CD4-positive, CD25-positive, alpha-beta regulatory T cell (primary cell): ENCODE data around the gene MYO1E. TPM values are rescaled to one million over a fixed set of nuclear protein-coding genes. Genes with fewer than 3 reads are reported as not detected.

Source experiments
- ATAC-seq, 2 donors: fragments of 150-1000 bp; cut with Tn5 transposase; one replicate each; pipeline ENCODE4 v1.10.0; 2021; ENCODE audit warnings: low read depth in 2 of 2, moderate number of reproducible peaks in 2 of 2, moderate library complexity in 1 of 2
- DNase-seq, 3 donors: peaks; one replicate each; pipeline versions ENCODE4 v3.0.0 to v3.0.0-alpha.2; 2012 to 2022; ENCODE audit warnings: mixed read lengths in 1 of 3
- H3K27ac ChIP-seq: one replicate; pipeline ENCODE4 v1.7.0; 2013; ENCODE audit warnings: mild to moderate bottlenecking, low read length; ENCODE audit not compliant: insufficient read depth, poor library complexity, severe bottlenecking
- H3K27me3 ChIP-seq: one replicate; pipeline ENCODE4 v1.7.0; 2013; ENCODE audit warnings: low read length; ENCODE audit not compliant: control insufficient read depth, insufficient read depth
- H3K36me3 ChIP-seq: one replicate; pipeline ENCODE4 v1.7.0; 2013; ENCODE audit warnings: mild to moderate bottlenecking, low read length, moderate library complexity; ENCODE audit not compliant: control insufficient read depth, insufficient read depth
- H3K4me1 ChIP-seq: 2 replicates; pipeline ENCODE4 v1.7.0; 2013; ENCODE audit warnings: mild to moderate bottlenecking, low read length; ENCODE audit not compliant: insufficient read depth, control insufficient read depth, poor library complexity, severe bottlenecking
- H3K4me3 ChIP-seq: one replicate; pipeline ENCODE4 v1.7.0; 2013; ENCODE audit warnings: low read depth, mild to moderate bottlenecking, low read length, moderate library complexity
- H3K9me3 ChIP-seq, 2 experiments: 1 replicate in 1 of 2; 2 replicates in 1 of 2; pipeline ENCODE4 v1.7.0; 2013; ENCODE audit warnings: low read length in 2 of 2, mild to moderate bottlenecking in 1 of 2, moderate library complexity in 1 of 2; ENCODE audit not compliant: control insufficient read depth in 2 of 2
- H3K27ac Mint-ChIP-seq, 3 donors: one replicate each; pipeline ENCODE4 v1.8.0; 2020 to 2022; ENCODE audit warnings: mild to moderate bottlenecking in 3 of 3, mixed read lengths in 3 of 3, moderate library complexity in 2 of 3
- H3K27me3 Mint-ChIP-seq: one replicate; pipeline ENCODE4 v1.8.0; 2022; ENCODE audit warnings: mild to moderate bottlenecking, mixed read lengths
- H3K36me3 Mint-ChIP-seq: one replicate; pipeline ENCODE4 v1.8.0; 2020; ENCODE audit warnings: mixed read lengths
- H3K4me1 Mint-ChIP-seq, 4 donors: one replicate each; pipeline ENCODE4 v1.8.0; 2020 to 2022; ENCODE audit warnings: mixed read lengths in 4 of 4, mild to moderate bottlenecking in 1 of 4
- H3K4me3 Mint-ChIP-seq, 4 donors: one replicate each; pipeline ENCODE4 v1.8.0; 2020 to 2022; ENCODE audit warnings: mild to moderate bottlenecking in 4 of 4, mixed read lengths in 4 of 4, moderate library complexity in 3 of 4
- H3K9me3 Mint-ChIP-seq, 7 donors: one replicate each; pipeline ENCODE4 v1.8.0; 2020 to 2022; ENCODE audit warnings: mixed read lengths in 7 of 7, mild to moderate bottlenecking in 3 of 7, moderate library complexity in 2 of 7
- polyA plus RNA-seq, 4 donors: library from polyadenylated mRNA; unstranded; fragments of 300-500 nt; fragmentation: Illumina TruSeq; gene quantifications; one replicate each; pipeline ENCODE4 v1.2.3, GENCODE V29; 2021
- total RNA-seq: library from RNA; stranded (reverse); gene quantifications from one replicate; pipeline ENCODE4 v1.2.3, GENCODE V29; 2022

Gene MYO1E
- total and polyA plus RNA-seq, 5 donors from 2014 or later = 0.14 to 1.6 (median 0.75) TPM

- Histone ChIP-seq H3K36me3 (no peaks in the 10 kb centered on the region), H3K27ac (no peak overlapping the region), H3K27me3 (no peaks in the 10 kb centered on the region), H3K4me1 (peaks cover 4% of the 10 kb centered on the region), H3K4me3 (no peak overlapping the region), H3K9me3 (no peaks in the 10 kb centered on the region)
- H3K27me3 Mint-ChIP-seq = peaks cover 5% of the 10 kb centered on the region
- H3K27ac Mint-ChIP-seq = peak overlapping the region in 1 of 3 donors; percentile 28
- H3K4me3 Mint-ChIP-seq = no peak overlapping the region
- peaks cover 0 to 1% (median 0%) of the 10 kb centered on the region in 7 donors for H3K9me3 Mint-ChIP-seq
- no peaks in the 10 kb centered on the region for H3K36me3 Mint-ChIP-seq
- DNase-seq (no peak), ATAC-seq (no peak)
- H3K4me1 Mint-ChIP-seq = peaks cover 0 to 7% (median 4%) of the 10 kb centered on the region in 4 donors
Measured at GRCh38 chr15:59242649-59243048, 130.0 kb downstream of the MYO1E start.

- Mint-ChIP-seq H3K4me3 (no peak overlapping the region), H3K27me3 (peaks cover 5% of the 10 kb centered on the region), H3K4me1 (peaks cover 0 to 11% (median 3%) of the 10 kb centered on the region in 4 donors), H3K36me3 (no peaks in the 10 kb centered on the region), H3K9me3 (peaks cover 0 to 1% (median 0%) of the 10 kb centered on the region in 7 donors), H3K27ac (no peak overlapping the region)
- H3K9me3 ChIP-seq = no peaks in the 10 kb centered on the region
- H3K36me3 ChIP-seq = no peaks in the 10 kb centered on the region
- DNase-seq (no peak), ATAC-seq (no peak)
- no peak overlapping the region for H3K27ac ChIP-seq
- H3K4me3 ChIP-seq = no peak overlapping the region
- H3K27me3 ChIP-seq = no peaks in the 10 kb centered on the region
- H3K4me1 ChIP-seq = no peaks in the 10 kb centered on the region
Measured at GRCh38 chr15:59240036-59240435, 132.6 kb downstream of the MYO1E start.

DNA sequence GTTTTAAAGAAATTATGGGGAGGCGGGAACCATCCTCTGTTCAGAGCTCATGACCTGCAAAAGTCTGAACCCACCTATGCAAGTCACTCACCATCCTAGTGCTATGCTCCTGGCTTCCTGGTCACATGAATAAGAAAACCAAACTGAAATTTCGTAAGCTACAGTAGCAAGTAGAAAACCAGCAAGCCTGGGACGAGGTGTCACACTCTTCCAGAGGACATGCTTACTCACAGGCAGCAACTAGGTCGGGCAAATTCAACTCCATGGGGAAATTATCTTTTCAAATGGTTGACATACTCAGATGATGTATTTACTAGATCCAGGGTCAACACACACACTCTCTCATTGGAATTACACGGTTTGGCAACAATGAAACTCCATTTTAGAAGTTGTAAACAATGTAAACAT, 134.7 kb downstream of the MYO1E start:
- no peak for ATAC-seq
- Histone ChIP-seq H3K27me3 (no peaks in the 10 kb centered on the region), H3K9me3 (no peaks in the 10 kb centered on the region), H3K36me3 (no peaks in the 10 kb centered on the region), H3K4me1 (no peaks in the 10 kb centered on the region), H3K27ac (no peak overlapping the region), H3K4me3 (no peak overlapping the region)
- no peak overlapping the region for H3K27ac Mint-ChIP-seq
- peaks cover 0 to 1% (median 0%) of the 10 kb centered on the region in 7 donors for H3K9me3 Mint-ChIP-seq
- peaks cover 5% of the 10 kb centered on the region for H3K27me3 Mint-ChIP-seq
- H3K4me3 Mint-ChIP-seq = no peak overlapping the region
- H3K4me1 Mint-ChIP-seq = peaks cover 0 to 11% (median 3%) of the 10 kb centered on the region in 4 donors
- no peak for DNase-seq
- no peaks in the 10 kb centered on the region for H3K36me3 Mint-ChIP-seq

- no peak overlapping the region for H3K4me3 Mint-ChIP-seq
- H3K27ac ChIP-seq = no peak overlapping the region
Measured at GRCh38 chr15:59237119-59237855, 135.4 kb downstream of the MYO1E start.

GRCh38 chr15:59236394-59236793, 136.3 kb downstream of the MYO1E start:
- Mint-ChIP-seq H3K27me3 (peaks cover 5% of the 10 kb centered on the region), H3K27ac (no peak overlapping the region), H3K36me3 (no peaks in the 10 kb centered on the region), H3K4me1 (peaks cover 0 to 11% (median 3%) of the 10 kb centered on the region in 4 donors), H3K4me3 (no peak overlapping the region), H3K9me3 (no peaks in the 10 kb centered on the region)
- ATAC-seq (no peak), DNase-seq (no peak)
- H3K27ac ChIP-seq = no peak overlapping the region
- no peaks in the 10 kb centered on the region for H3K9me3 ChIP-seq
- no peaks in the 10 kb centered on the region for H3K4me1 ChIP-seq
- no peak overlapping the region for H3K4me3 ChIP-seq
- no peaks in the 10 kb centered on the region for H3K36me3 ChIP-seq
- no peaks in the 10 kb centered on the region for H3K27me3 ChIP-seq

More at GRCh38 chr15:59237119-59237855, 135.4 kb downstream of the MYO1E start:
- Mint-ChIP-seq H3K4me1 (peaks cover 0 to 11% (median 3%) of the 10 kb centered on the region in 4 donors), H3K36me3 (no peaks in the 10 kb centered on the region), H3K9me3 (no peaks in the 10 kb centered on the region), H3K27me3 (peaks cover 5% of the 10 kb centered on the region), H3K27ac (no peak overlapping the region)
- no peaks in the 10 kb centered on the region for H3K4me1 ChIP-seq
- DNase-seq (no peak), ATAC-seq (no peak)
- H3K36me3 ChIP-seq = no peaks in the 10 kb centered on the region
- no peaks in the 10 kb centered on the region for H3K9me3 ChIP-seq
- no peak overlapping the region for H3K4me3 ChIP-seq
- no peaks in the 10 kb centered on the region for H3K27me3 ChIP-seq

DNA sequence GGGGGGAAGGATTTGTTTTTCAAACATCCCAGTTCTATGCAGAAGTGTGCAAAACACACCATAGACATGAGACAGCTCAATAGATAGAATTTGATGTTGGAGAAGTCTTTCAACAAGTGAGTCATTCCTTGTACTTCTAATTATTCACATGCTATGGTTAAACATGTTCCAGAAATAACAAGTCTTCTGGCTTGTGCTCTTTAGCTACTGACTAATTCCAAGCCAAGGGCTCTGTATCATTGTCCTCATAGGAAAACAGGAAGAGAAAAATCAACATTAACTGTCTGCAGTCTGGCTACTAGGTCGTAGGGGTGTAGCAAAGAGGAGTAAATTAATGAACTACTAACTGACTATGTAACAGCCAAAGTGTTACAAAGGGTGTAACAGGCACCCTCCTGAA, 140.2 kb downstream of the MYO1E start:
- no peak overlapping the region for H3K27ac Mint-ChIP-seq

GRCh38 chr15:59230531-59231055, 142.1 kb downstream of the MYO1E start:
- no peak overlapping the region for H3K27ac Mint-ChIP-seq
- ATAC-seq = no peak
- peaks cover 4% of the 10 kb centered on the region for H3K27me3 ChIP-seq

More for the DNA sequence above, 140.2 kb downstream of the MYO1E start:
- H3K4me1 Mint-ChIP-seq = peaks cover 0 to 10% (median 3%) of the 10 kb centered on the region in 4 donors
- Histone ChIP-seq H3K4me3 (no peak overlapping the region), H3K36me3 (no peaks in the 10 kb centered on the region), H3K27me3 (no peaks in the 10 kb centered on the region), H3K4me1 (no peaks in the 10 kb centered on the region), H3K27ac (no peak overlapping the region), H3K9me3 (no peaks in the 10 kb centered on the region)
- ATAC-seq (no peak), DNase-seq (no peak)
- no peaks in the 10 kb centered on the region for H3K27me3 Mint-ChIP-seq
- H3K9me3 Mint-ChIP-seq = peaks cover 0 to 1% (median 0%) of the 10 kb centered on the region in 7 donors
- H3K36me3 Mint-ChIP-seq = no peaks in the 10 kb centered on the region
- H3K4me3 Mint-ChIP-seq = no peak overlapping the region

More at GRCh38 chr15:59230531-59231055, 142.1 kb downstream of the MYO1E start:
- H3K9me3 ChIP-seq = no peaks in the 10 kb centered on the region
- Mint-ChIP-seq H3K9me3 (peaks cover 0 to 3% (median 0%) of the 10 kb centered on the region in 7 donors), H3K4me3 (no peak overlapping the region), H3K36me3 (no peaks in the 10 kb centered on the region), H3K27me3 (peaks cover 6% of the 10 kb centered on the region), H3K4me1 (no peaks in the 10 kb centered on the region)
- H3K4me1 ChIP-seq = no peaks in the 10 kb centered on the region
- H3K27ac ChIP-seq = no peak overlapping the region
- no peak for DNase-seq
- no peak overlapping the region for H3K4me3 ChIP-seq
- no peaks in the 10 kb centered on the region for H3K36me3 ChIP-seq
